D341Med (cell line): ENCODE data around the gene TSPAN18.

Source experiments
- DNase-seq: peaks from one replicate; pipeline ENCODE4 v3.0.0; 2012; ENCODE audit warnings: low spot score

Gene TSPAN18

GRCh38 chr11:44942029-44942955 is 215.5 kb downstream of the TSPAN18 start:
- DNase-seq = no peak

GRCh38 chr11:44943118-44943517 is 216.4 kb downstream of the TSPAN18 start:
- DNase-seq = no peak

DNA sequence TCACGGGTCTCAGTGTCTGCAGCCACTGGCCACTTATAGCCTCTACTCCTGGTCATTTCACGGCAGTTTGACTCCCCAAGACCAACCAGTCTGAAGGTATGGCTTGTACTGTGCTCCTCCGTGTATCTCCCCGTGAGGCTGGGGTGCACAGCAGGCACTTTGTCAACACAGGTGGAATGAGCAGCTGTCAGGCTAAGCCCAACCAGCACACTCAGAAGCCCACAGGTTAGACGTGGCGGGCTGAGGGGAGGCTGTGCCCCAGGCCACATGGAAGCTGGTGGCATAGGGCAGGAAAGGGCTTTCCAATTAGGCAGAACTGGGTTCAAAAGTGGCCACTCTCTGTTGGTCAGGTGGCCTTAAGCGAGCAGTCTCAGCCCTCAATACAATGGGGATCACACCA is 216.9 kb downstream of the TSPAN18 start:
- no peak for DNase-seq

GRCh38 chr11:44944181-44944852 is 217.6 kb downstream of the TSPAN18 start:
- DNase-seq = no peak

- no peak for DNase-seq
Measured at GRCh38 chr11:44944853-44945235, 218.1 kb downstream of the TSPAN18 start.

GRCh38 chr11:44945666-44946065 is 218.9 kb downstream of the TSPAN18 start:
- no peak for DNase-seq

DNA sequence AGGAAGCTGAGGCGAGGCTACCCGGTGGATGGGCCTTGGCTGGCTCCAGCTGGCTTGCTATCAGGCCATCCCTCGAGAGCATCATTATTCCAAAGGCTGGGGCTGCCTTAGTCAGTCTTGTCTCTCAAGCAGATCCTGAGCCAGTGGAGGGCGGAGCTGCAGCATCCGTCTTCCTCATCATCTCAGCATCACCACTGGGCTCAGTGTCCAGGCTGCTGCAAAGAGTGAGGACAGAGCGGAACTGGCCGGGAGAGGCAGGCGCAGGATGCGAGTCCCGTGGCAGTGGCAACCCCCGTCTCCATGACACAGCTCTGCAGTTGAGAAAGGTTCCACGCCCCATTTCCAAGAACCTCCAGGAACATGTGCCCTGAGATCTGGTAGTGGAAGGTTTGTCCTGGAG is 219.5 kb downstream of the TSPAN18 start:
- DNase-seq = no peak

- no peak for DNase-seq
Measured at GRCh38 chr11:44947114-44947513, 220.4 kb downstream of the TSPAN18 start.

DNA sequence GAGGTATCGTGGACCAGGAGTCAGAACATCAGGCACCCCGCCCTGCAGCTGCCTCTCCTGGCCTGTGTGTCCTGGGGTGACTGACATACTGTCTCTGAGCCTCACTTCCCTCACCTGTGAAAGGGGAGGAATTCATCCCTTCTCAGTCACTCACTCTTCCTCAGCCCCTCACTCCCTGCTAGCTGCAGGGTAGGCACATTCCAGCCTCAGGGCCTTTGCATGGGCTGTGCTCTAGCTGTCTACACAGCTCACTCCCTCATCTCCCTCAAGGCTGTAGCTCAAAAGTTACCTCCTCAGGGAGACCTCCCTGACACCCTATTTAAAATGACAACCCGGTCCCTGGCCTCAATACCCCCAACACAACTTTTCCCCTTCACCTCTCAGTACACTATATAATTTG is 221.4 kb downstream of the TSPAN18 start:
- DNase-seq = no peak

GRCh38 chr11:44949160-44950030 is 222.6 kb downstream of the TSPAN18 start:
- DNase-seq = peak; percentile 78

GRCh38 chr11:44950031-44950624 is 223.4 kb downstream of the TSPAN18 start:
- DNase-seq = peak; percentile 63

- peak; percentile 92 for DNase-seq
Measured at GRCh38 chr11:44950625-44951476, 224.1 kb downstream of the TSPAN18 start, which contains the start of gene TP53I11. TP53I11 (minus strand) TSS chr11:44950883; CDS start chr11:44938335, 12,548 bp downstream.

DNA sequence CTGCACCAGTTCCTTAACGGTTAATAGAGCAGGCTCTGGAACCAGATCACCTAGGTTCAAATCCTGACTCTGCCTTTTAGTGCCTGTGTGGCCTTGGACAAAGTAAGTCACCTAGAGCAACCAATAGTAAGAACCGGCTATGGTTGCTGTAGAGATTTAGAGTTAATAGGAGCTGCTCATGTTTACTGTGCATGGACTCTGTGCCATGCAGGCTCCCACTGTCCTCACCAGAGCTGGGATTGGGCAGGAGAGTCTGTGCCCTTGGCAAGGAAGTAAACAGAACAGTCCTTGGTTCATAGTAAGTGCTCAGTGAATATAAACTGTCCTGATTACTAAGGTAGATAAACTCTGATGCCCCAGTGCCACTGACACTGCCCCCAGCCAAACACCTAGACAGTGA is 225.3 kb downstream of the TSPAN18 start:
- DNase-seq = no peak

DNA sequence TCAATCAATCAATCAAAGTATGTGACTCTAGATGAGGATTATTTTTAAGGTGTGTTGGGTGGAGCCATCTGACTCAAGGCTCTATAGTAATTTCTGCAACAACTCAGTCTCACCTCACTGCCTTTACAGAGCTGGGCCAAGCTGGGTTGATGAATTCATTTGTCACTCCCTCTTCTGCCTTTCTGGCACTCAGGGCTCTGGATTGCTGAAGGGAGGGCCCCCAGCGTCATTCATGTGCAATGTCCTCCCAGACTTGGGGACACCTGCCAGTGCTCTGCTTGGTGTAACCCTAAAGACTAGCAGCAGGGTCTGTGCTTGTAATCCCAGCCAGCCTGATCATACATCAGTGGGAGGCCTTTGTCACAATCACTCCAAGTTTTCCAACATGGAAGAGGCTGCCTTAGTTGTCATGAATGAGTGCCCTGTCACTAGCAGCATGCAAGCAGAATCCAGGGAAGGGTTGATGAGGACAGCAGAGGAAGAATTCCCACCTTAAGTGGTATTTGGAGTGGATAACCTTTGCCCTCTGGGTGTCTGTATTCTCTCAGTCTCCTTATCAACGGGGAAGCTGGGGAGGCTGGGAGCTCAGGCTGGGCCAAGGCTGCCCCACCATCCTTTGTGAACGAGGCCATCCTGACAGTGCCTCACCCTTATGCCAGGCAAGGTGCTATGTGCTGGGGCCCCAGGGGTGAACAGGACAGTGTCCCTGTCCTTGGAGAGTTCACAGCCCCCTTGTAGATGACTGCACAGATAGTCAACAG is 225.9 kb downstream of the TSPAN18 start:
- DNase-seq = no peak

DNA sequence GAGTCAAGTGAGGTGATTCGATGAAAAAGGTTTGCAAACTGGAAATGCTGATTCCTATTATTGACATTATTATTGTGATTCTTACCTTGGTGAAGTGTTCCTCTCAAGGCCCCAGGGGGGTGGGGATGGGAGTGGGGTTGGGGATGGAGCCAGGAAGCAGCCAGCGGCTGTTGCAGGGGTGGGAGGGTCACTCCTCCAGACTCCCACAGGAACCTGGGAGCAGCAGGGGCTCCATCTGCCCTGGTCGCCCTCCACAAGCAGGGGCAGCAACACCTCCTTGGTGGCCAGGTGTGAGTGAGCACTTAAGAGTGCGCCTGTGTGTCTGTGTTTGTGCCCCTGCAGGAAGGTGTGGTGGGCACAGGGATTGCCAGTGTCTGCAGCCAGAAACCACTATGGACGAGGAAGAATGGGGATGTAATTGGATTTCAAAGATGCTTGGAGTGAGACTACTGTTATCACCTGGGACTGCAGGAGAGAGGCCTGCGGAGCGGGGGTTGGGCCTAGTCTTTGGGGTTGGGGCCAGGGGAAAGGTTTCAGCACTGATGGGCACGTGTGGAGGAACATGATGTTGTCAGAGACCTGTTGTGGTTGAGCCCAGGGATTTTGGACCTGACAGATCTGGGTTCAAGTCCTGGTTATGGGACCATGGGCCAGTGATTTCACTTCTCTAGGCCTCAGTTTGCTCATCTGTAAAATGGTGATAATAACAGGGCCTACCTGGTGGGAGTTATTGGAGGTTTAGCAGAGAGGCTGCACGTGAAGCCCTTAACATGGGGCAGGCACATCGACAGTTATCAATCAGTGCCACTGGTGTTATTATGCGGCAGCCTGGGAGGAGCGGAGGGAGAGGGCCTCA is 227.5 kb downstream of the TSPAN18 start:
- DNase-seq = no peak

DNA sequence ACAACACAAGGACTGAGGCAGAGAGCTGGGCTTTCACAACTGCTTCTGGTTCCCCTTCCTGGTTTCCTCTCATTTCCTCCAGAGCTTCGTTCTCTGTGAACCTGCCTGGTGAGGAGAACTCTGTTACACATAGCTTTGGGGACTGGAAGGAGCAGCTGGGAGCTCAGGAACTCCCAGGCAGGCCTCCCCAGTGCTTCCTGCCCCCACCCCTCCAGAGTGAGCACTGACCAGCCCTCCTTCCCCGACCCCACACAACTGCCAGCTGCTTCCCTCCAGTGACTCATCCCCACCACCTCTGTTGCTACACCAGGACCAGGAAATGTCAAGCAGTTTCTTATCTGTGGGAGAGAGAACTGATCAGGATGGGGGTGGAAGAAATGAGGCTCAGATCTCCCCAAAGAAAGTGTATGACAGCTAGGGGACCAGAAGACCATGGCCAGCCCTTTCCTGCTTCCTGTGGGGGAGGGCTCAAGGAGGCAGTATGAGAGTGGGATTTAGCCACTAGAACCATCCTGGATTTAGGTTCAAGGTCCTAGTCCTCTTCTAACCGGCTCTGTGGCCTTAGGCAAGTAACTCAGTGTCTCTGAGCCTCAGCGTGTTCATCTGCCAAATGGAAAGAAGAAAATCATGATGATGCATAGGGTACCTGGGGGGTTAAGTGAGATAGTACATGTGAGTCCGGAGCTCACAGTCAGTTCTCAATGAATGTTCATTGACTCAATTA is 228.4 kb downstream of the TSPAN18 start:
- no peak for DNase-seq

- DNase-seq = no peak
Measured at GRCh38 chr11:44957040-44957515, 230.3 kb downstream of the TSPAN18 start.
